D341Med (cell line): ENCODE results near the gene CLDN5.

Experiments used
- DNase-seq: peaks from one replicate; pipeline ENCODE4 v3.0.0; 2012; ENCODE audit warnings: low spot score

CLDN5 gene

GRCh38 chr22:19522190-19522880 is 1.9 kb downstream of the CLDN5 start:
- peak; percentile 58 for DNase-seq

GRCh38 chr22:19520566-19521305 is 3.5 kb downstream of the CLDN5 start:
- no peak for DNase-seq

GRCh38 chr22:19520007-19520406 is 4.2 kb downstream of the CLDN5 start:
- peak; percentile 24 for DNase-seq

GRCh38 chr22:19519041-19519926 is 4.9 kb downstream of the CLDN5 start:
- peak; percentile 22 for DNase-seq

- no peak for DNase-seq
Observed at GRCh38 chr22:19518635-19519034, 5.6 kb downstream of the CLDN5 start.

DNA sequence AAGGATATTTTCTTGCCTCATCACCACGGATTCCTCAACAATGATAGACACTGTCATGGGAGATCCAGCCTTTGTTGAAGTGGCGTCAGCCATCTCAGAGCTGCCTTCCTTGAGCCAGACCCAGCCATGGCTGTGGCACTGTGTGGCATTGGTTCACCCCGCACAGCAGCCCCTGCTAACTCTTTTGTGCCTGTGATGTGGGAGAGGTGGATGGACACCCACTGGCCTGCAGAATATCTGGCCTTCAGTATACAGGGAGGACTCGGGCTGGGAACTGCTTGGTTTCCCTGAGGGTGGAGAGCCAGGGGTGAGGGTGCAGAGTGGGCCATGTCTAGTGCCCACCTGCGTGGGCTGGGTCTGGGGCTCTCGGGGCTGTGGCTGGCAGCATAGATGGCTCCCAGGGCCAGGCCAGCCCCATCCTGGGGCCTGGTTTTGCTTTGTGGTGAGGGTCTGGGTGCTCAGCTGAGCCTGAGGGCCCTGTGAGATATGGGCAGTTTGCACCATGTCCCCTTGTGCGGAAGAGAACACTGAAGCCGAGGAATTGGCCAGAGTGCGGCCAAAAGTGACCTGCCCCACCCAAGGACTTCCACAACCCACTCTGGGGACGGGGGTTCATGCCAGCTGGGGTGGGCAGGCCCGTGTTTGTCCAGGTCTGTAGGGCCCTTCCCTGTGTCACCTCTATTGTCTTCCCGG is 6.1 kb downstream of the CLDN5 start:
- DNase-seq: no peak

GRCh38 chr22:19517171-19517500 is 7.1 kb downstream of the CLDN5 start:
- peak; percentile 26 for DNase-seq

DNA sequence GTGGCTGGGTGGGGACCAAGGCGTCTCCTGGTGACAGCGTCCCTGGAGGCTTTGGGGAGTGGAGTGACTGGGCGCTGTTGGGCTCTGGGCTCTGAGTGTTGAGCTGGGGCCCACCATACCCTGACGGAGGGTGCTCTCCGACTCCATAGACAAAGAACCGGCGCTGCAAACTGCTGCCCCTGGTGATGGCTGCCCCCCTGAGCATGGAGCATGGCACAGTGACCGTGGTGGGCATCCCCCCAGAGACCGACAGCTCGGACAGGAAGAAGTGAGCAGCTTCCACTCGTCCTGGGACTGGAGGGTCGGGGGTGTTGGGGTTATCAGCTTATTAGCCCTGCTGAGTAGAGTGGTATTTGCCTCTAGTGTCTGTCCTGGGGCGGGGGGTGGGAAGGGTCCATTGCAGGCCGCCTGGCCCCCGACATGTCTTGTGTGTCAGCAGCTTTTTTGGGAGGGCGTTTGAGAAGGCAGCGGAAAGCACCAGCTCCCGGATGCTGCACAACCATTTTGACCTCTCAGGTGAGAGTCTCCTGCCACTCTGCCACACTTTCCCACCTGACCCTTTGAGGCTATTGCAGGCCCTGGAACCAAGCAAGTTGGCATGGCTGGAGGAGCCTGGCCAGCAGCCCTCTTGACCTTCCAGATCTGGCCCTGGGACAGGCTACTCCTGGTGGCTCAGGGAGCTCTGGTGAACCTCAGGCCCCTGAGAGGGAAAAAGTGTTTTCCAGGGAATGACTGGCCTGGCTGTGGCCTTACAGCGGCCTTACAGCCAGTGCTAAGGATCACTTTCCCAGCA is 7.6 kb downstream of the CLDN5 start:
- DNase-seq: peak; percentile 25

DNA sequence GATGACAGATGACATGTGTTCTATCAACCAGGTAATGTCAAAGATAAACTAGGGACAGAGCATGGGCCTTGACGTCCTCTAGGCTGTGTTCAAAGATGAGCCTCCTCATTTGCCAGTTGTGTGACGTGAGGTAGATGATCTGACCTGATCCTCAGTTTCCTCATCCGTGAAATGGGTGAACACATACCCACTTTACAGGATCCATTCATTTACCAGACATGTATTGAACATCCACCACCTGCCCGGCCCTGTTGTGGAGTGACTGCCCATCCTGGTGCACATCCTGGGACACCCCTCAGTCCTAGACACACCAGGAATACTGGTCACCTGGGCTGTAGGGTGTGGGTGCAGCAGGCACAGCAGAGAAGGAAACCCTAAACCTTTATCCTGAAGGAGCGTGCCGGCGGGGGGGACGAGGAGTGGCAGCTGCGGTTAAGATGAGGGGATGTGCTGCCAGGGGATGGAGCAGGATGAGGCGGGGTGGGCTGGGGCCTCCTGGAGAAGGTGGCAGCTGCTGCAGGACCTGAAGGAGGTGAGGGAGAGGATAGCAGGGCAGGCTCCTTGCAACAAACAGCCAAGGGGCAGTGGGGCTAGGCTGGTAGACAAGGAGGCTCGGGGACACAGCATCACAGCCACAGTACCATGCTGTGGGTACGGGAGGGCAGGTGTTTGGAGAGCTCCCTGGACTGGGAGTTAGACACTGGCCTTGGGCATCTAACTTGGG is 8.4 kb downstream of the CLDN5 start:
- peak; percentile 19 for DNase-seq

- peak; percentile 65 for DNase-seq
Observed at GRCh38 chr22:19514831-19515565, 9.2 kb downstream of the CLDN5 start.

- DNase-seq: no peak
Observed at GRCh38 chr22:19513823-19514222, 10.4 kb downstream of the CLDN5 start.

DNA sequence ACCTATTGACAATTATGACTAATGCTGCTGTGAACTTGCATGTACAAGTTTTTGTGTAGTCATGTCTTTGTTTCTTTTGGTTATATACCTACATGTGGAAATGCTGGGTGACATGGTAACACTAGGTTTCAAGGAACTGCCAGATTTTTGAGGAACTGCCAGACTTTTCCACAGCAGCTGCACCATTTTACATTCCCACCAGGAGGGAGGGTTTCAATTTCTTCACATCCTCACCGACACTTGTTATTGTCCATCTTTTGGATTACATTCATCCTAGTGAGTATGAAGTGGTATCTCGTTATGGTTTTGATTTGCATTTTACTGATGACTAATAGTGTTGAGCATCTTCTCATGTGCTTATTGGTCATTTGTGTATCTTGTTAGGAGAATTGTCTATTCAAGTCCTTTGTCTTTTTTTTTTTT is 13.3 kb downstream of the CLDN5 start:
- DNase-seq: no peak

- no peak for DNase-seq
Observed at GRCh38 chr22:19509923-19510322, 14.3 kb downstream of the CLDN5 start.

- DNase-seq: no peak
Observed at GRCh38 chr22:19509191-19509590, 15.0 kb downstream of the CLDN5 start.

- no peak for DNase-seq
Observed at GRCh38 chr22:19508024-19508776, 16.0 kb downstream of the CLDN5 start.

DNA sequence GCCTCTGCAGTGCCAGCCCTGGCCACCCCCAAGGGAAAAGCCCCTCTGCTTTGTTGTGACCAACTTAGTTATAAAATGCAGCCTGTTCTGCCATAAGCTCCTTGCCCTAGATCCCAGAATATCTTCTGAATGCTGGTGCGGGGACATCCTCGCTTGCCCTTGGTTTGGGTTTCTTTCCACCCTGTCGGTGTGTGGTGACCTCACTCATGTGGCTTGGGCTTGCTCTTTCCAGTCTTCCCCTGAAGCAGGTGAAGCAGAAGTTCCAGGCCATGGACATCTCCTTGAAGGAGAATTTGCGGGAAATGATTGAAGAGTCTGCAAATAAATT is 16.7 kb downstream of the CLDN5 start:
- no peak for DNase-seq

DNA sequence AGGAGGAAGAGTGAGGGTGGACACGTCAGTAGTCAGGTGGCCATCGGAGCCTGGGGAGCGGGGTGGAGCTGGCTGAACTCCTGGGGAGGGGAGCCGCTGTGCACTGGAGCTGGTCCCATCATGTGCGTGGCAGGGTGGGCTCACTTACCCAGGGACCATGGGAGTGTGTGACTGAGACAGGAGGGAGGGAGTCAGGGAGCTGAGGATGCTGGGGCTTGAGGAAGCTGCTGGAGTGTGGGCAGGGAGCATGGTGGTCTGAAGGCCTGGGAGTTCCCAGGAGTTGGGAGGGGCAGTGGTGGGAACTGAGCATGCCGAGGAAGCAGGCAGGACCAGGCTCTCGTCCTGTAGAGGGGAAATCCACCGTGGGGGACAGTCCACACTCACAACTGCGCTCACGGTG is 18.0 kb downstream of the CLDN5 start:
- DNase-seq: no peak

DNA sequence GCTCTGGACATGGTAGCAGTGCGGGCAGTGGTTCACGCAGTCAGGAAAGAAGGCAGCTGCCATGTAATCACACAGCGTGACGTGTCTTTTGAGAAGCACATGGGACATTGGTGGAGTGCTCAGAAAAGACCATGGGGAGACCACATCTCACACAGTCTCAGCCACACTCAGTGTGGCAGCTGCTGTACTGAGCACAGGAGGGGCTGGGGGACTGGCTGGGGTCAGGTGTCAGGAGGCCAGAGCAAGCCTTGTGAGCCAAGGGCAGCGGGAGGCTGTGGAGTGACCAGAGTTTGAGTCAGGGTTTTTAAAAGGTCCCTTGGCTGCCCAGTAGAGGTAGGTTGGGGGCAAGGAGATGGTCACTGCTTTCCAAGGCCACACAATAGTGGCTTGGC is 18.5 kb downstream of the CLDN5 start:
- DNase-seq: no peak
